ENCODE data around the gene PGS1.

DNA sequence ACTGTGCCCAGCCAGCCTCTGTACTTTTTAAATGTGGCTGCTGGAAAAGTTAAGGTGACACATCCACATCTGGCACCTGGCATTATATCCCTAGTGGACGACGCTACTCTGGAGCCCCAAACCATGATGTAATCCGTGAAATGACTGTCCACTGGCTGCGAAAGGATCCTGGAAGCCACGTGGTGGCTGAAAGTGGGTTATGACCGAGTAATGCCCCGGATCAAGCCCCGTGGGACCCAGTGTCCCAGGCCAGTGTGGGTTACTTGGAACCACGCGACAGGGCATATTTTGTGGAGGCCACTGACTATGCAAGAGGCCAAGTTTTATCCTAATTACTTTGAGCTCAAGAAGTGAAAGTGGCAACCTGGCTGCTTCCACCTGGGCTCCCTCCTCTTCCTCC lies 79.6 kb downstream of the PGS1 start:
- TF ChIP-seq POLR2AphosphoS5 (IDR thresholded peaks at IDR 0.05; ENCODE audit: insufficient read depth in 1 of 2, low read depth in 1 of 2), result no peak
- TF ChIP-seq, protein P1, sequence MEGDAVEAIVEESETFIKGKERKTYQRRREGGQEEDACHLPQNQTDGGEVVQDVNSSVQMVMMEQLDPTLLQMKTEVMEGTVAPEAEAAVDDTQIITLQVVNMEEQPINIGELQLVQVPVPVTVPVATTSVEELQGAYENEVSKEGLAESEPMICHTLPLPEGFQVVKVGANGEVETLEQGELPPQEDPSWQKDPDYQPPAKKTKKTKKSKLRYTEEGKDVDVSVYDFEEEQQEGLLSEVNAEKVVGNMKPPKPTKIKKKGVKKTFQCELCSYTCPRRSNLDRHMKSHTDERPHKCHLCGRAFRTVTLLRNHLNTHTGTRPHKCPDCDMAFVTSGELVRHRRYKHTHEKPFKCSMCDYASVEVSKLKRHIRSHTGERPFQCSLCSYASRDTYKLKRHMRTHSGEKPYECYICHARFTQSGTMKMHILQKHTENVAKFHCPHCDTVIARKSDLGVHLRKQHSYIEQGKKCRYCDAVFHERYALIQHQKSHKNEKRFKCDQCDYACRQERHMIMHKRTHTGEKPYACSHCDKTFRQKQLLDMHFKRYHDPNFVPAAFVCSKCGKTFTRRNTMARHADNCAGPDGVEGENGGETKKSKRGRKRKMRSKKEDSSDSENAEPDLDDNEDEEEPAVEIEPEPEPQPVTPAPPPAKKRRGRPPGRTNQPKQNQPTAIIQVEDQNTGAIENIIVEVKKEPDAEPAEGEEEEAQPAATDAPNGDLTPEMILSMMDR (IDR thresholded peaks at IDR 0.05), result no peak
- no peak for TF ChIP-seq POLR2A (IDR thresholded peaks at IDR 0.05)
